ENCODE data around the gene RGS6.

DNA sequence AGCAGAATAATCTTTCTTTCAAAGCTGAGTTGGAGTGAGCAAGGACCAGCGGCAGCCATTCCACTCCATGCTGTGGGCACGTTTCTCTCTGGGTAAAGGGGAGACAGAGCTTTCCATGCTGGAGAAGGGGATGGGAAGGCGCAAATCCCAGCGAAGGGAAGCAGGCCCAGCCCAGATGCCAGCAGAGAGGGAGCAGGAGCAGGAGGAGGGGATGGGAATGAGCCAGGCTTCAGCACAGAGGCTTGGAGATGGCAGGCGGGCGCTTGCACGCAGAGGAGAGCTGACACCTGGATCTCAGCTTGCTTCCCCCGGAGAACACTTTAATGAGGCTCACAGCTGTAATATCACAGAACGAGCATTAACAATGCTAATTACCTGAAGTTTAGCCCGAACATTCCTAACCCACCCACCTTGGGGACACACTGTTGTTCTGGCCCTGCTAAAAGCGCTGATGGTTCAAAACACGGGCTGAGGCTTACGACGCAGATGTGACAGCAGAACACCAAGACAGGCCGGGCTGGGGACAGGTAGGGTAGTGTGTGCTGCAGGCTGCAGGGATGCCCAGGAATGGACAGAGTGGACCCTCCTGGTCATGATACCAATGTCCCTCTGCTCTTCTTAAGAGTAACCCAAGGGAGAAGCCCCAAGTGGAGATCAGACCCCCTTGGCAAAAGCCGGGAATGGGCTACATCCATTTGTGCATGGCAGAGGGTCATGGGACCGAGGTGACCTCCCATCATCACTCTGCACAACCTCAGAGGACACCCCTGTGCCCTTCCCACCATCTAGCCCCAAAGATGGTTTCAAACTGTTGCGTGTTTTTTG, 673.1 kb downstream of the RGS6 start:
- TF ChIP-seq ZNF384 (IDR thresholded peaks at IDR 0.05) (no peak), BHLHE40 (IDR thresholded peaks at IDR 0.05; ENCODE audit: borderline replicate concordance) (no peak), TARDBP (IDR thresholded peaks at IDR 0.05) (no peak), FOXA1 (IDR thresholded peaks at IDR 0.05) (no peak), L3MBTL2 (conservative IDR thresholded peaks at IDR 0.05) (no peak), ARNT (IDR thresholded peaks at IDR 0.05) (no peak), SUZ12 (IDR thresholded peaks at IDR 0.05) (no peak), ELF4 (IDR thresholded peaks at IDR 0.05) (no peak)
